Thyroid gland (tissue), 4 donors: ENCODE measurements around the gene TRAF5. TPM values are rescaled to one million over a fixed set of nuclear protein-coding genes. Genes with fewer than 3 reads are reported as not detected.

Source experiments
- DNase-seq, 2 donors: peaks; one replicate each; pipeline ENCODE4 v3.0.0-alpha.2; 2019
- H3K27ac ChIP-seq, 3 donors: fragments of 200-600 bp; sonication (generic); 1 replicate in 2 of 3; 2 replicates in 1 of 3; pipeline ENCODE4 v1.5.1; 2016 to 2019; ENCODE audit warnings: mild to moderate bottlenecking in 1 of 3, moderate library complexity in 1 of 3
- H3K27me3 ChIP-seq: fragments of 200-600 bp; sonication (generic); one replicate; pipeline ENCODE4 v1.5.1; 2019
- H3K36me3 ChIP-seq, 2 donors: fragments of 200-600 bp; sonication (generic); one replicate each; pipeline ENCODE4 v1.5.1; 2016 to 2019
- H3K4me1 ChIP-seq, 2 donors: fragments of 200-600 bp; sonication (generic); one replicate each; pipeline ENCODE4 v1.5.1; 2017 to 2019
- H3K4me3 ChIP-seq, 3 donors: fragments of 200-600 bp; sonication (generic); replicated peaks in 1 of 3; 1 replicate in 2 of 3; 2 replicates in 1 of 3; pipeline ENCODE4 v1.5.1; 2016; ENCODE audit warnings: mild to moderate bottlenecking in 1 of 3
- H3K9me3 ChIP-seq: fragments of 200-600 bp; sonication (generic); one replicate; pipeline ENCODE4 v1.5.1; 2017
- CTCF ChIP-seq, 6 experiments: fragments of 200-600 bp in 3 of 6; fragments of 450-650 bp in 3 of 6; sonication (generic) in 3 of 6; IDR thresholded peaks; one replicate each; pipeline ENCODE4 v1.5.1; 2016 to 2019; ENCODE audit warnings: antibody characterized with exemption in 6 of 6, mild to moderate bottlenecking in 2 of 6, inconsistent platforms in 1 of 6, moderate library complexity in 1 of 6
- POLR2A ChIP-seq, 2 donors: fragments of 450-650 bp; IDR thresholded peaks; one replicate each; pipeline ENCODE4 v1.6.1; 2017; ENCODE audit warnings: antibody characterized with exemption in 2 of 2, mild to moderate bottlenecking in 2 of 2, moderate library complexity in 1 of 2
- WGBS, 2 donors: methylation state at CpG; one replicate each; pipeline ENCODE4 v1.1.5; 2017; 5-methylcytosine and 5-hydroxymethylcytosine counted together
- intact Hi-C: fragments of 100-400 bp; cut with DNase I; formaldehyde crosslinking; loops from one replicate; pipeline ENCODE4 v1.15.1; 2023
- total RNA-seq, 4 donors: library from RNA; depleted of rRNA; stranded (reverse); fragments of >200 nt; gene quantifications; one replicate each; pipeline ENCODE4 v1.2.3, GENCODE V29; 2016

The TRAF5 gene
- total RNA-seq, 4 donors from 2014 or later = 3.1 to 5.9 (median 4.0) TPM

GRCh38 chr1:211343607-211344006, 17.0 kb downstream of the TRAF5 start:
- DNase-seq = no peak
- no peaks in the 10 kb centered on the region for H3K9me3 ChIP-seq
- no peaks in the 10 kb centered on the region for H3K36me3 ChIP-seq
- H3K4me1 ChIP-seq = no peaks in the 10 kb centered on the region
- H3K27me3 ChIP-seq = no peaks in the 10 kb centered on the region
- intact Hi-C loops = no loop called here
- WGBS, 2 donors = 81% methylated on average over 4 of the region's 4 CpGs
- H3K4me3 ChIP-seq = no peak overlapping the region
- TF ChIP-seq POLR2A (IDR thresholded peaks at IDR 0.05) = no peak
- no peak for TF ChIP-seq CTCF (IDR thresholded peaks at IDR 0.05)
- no peak overlapping the region for H3K27ac ChIP-seq

GRCh38 chr1:211344152-211344618, 17.6 kb downstream of the TRAF5 start:
- Histone ChIP-seq H3K27me3 (no peaks in the 10 kb centered on the region), H3K4me1 (no peaks in the 10 kb centered on the region), H3K9me3 (no peaks in the 10 kb centered on the region), H3K36me3 (no peaks in the 10 kb centered on the region), H3K27ac (no peak overlapping the region), H3K4me3 (no peak overlapping the region)
- intact Hi-C loops = no loop called here
- WGBS, 2 donors = 77 to 82% methylated on average over 6 of the region's 6 CpGs
- TF ChIP-seq POLR2A (IDR thresholded peaks at IDR 0.05) = no peak
- TF ChIP-seq CTCF (IDR thresholded peaks at IDR 0.05) = no peak
- DNase-seq = no peak

- Histone ChIP-seq H3K9me3 (no peaks in the 10 kb centered on the region), H3K4me1 (no peaks in the 10 kb centered on the region), H3K27me3 (no peaks in the 10 kb centered on the region), H3K4me3 (no peak overlapping the region), H3K36me3 (no peaks in the 10 kb centered on the region), H3K27ac (no peak overlapping the region)
- WGBS, 2 donors = 53 to 73% methylated on average over 2 of the region's 2 CpGs
- TF ChIP-seq POLR2A (IDR thresholded peaks at IDR 0.05) (no peak), CTCF (IDR thresholded peaks at IDR 0.05) (no peak)
- no peak for DNase-seq
- intact Hi-C loops = no loop called here
Measured at GRCh38 chr1:211345719-211346118, 19.1 kb downstream of the TRAF5 start.

- no peak for TF ChIP-seq CTCF (IDR thresholded peaks at IDR 0.05)
- H3K4me1 ChIP-seq = no peaks in the 10 kb centered on the region
- H3K9me3 ChIP-seq = no peaks in the 10 kb centered on the region
- H3K27ac ChIP-seq = no peak overlapping the region
- no peaks in the 10 kb centered on the region for H3K27me3 ChIP-seq
- intact Hi-C loops = no loop called here
- DNase-seq = peak; percentile 36 to 48
- H3K4me3 ChIP-seq = no peak overlapping the region
- no peaks in the 10 kb centered on the region for H3K36me3 ChIP-seq
- WGBS, 2 donors = 79 to 82% methylated on average over 4 of the region's 4 CpGs
Measured at GRCh38 chr1:211347077-211347844, 20.6 kb downstream of the TRAF5 start.

GRCh38 chr1:211348547-211348946, 21.9 kb downstream of the TRAF5 start:
- no peaks in the 10 kb centered on the region for H3K36me3 ChIP-seq
- H3K4me1 ChIP-seq = no peaks in the 10 kb centered on the region
- no peak for DNase-seq
- no peaks in the 10 kb centered on the region for H3K27me3 ChIP-seq
- intact Hi-C loops = no loop called here
- no peak overlapping the region for H3K27ac ChIP-seq
- no peaks in the 10 kb centered on the region for H3K9me3 ChIP-seq
- no peak overlapping the region for H3K4me3 ChIP-seq
- TF ChIP-seq POLR2A (IDR thresholded peaks at IDR 0.05) = no peak
- TF ChIP-seq CTCF (IDR thresholded peaks at IDR 0.05) = no peak
